ENCODE results near the gene CDKN2AIP. TPM values are rescaled to one million over a fixed set of nuclear protein-coding genes. Genes with fewer than 3 reads are reported as not detected.
A peak's percentile ranks its signal among the peaks of the same experiment; 100 is the strongest.

The CDKN2AIP gene
- total RNA-seq: 29.1 TPM
- polyA plus RNA-seq: 33.2 TPM
- long read RNA-seq, donor 1, partial matches to known transcripts: 0 of 1 reads
- long read RNA-seq, donor 1, other reads (novel, unspliced or antisense): 0 of 1 reads
- long read RNA-seq, donor 2: 0 reads
- long read RNA-seq, donor 3, transcript CDKN2AIP-201 (3 exons, 2,646 nt): major isoform, 8 of 14 reads
- long read RNA-seq, donor 3, transcript CDKN2AIP-203 (3 exons, 2,721 nt): minor isoform, 5 of 14 reads
- long read RNA-seq, donor 3, partial matches to known transcripts: 0 of 14 reads
- long read RNA-seq, donor 3, other reads (novel, unspliced or antisense): 0 of 14 reads
- long read RNA-seq, donor 4, transcript CDKN2AIP-203 (3 exons, 2,721 nt): major isoform, 5 of 7 reads
- long read RNA-seq, donor 4, partial matches to known transcripts: 0 of 7 reads
- long read RNA-seq, donor 4, other reads (novel, unspliced or antisense): 0 of 7 reads
- long read RNA-seq, donor 5, transcript CDKN2AIP-203 (3 exons, 2,721 nt): major isoform, 9 of 17 reads
- long read RNA-seq, donor 5, transcript CDKN2AIP-201 (3 exons, 2,646 nt): minor isoform, 8 of 17 reads
- long read RNA-seq, donor 5, partial matches to known transcripts: 0 of 17 reads
- long read RNA-seq, donor 5, other reads (novel, unspliced or antisense): 0 of 17 reads
- long read RNA-seq, donor 6, transcript CDKN2AIP-201 (3 exons, 2,646 nt): minor isoform, 8 of 20 reads
- long read RNA-seq, donor 6, transcript CDKN2AIP-203 (3 exons, 2,721 nt): major isoform, 10 of 20 reads
- long read RNA-seq, donor 6, partial matches to known transcripts: 0 of 20 reads
- long read RNA-seq, donor 6, other reads (novel, unspliced or antisense): 0 of 20 reads
- long read RNA-seq, donor 7, transcript CDKN2AIP-201 (3 exons, 2,646 nt): minor isoform, 5 of 12 reads
- long read RNA-seq, donor 7, transcript CDKN2AIP-203 (3 exons, 2,721 nt): major isoform, 6 of 12 reads
- long read RNA-seq, donor 7, partial matches to known transcripts: 0 of 12 reads
- long read RNA-seq, donor 7, other reads (novel, unspliced or antisense): 0 of 12 reads
- long read RNA-seq, donor 8, partial matches to known transcripts: 0 of 7 reads
- long read RNA-seq, donor 8, other reads (novel, unspliced or antisense): 0 of 7 reads
- long read RNA-seq, donor 9, transcript CDKN2AIP-201 (3 exons, 2,646 nt): major isoform, 7 of 11 reads
- long read RNA-seq, donor 9, partial matches to known transcripts: 0 of 11 reads
- long read RNA-seq, donor 9, other reads (novel, unspliced or antisense): 0 of 11 reads
- long read RNA-seq, donor 10, transcript CDKN2AIP-201 (3 exons, 2,646 nt): major isoform, 9 of 11 reads
- long read RNA-seq, donor 10, partial matches to known transcripts: 0 of 11 reads
- long read RNA-seq, donor 10, other reads (novel, unspliced or antisense): 0 of 11 reads

DNA sequence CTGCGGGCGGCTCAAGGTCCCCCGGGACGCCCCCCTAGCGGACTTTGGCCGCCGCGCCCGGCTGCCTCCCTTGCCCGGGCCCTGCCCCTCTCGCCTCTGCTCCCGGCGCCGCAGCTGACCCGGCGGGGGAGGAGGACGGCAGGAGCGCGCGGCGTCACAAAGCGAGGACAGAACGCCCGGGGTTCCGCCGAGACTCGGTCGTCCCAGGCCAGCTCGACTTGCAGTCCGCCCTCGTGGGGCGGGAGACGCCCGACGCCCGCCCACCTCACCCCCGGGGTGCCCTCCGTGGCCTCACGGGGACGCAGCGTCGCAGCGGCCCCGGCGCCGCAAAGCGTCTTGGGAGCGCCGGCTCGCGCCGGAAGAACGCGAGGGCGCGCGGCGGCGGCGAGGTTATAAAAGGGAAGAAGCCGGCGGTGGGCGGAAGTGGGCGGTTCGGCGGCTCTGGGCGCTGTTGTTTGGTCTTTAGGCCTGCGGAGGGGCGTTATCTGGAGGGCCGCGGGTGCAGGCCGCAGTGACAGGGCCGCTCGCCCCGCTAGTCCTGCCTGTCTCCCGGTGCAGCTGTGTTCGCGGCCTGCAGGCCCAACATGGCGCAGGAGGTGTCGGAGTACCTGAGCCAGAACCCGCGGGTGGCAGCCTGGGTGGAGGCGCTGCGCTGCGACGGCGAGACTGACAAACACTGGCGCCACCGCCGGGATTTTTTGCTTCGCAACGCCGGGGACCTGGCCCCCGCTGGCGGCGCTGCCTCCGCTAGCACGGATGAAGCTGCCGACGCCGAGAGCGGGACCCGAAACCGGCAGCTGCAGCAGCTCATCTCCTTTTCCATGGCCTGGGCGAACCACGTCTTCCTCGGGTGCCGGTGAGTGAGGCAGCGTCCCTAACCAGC is at the start of gene CDKN2AIP:
TSS of gene CDKN2AIP (plus strand) at position 423 of the 883 bp plus-strand sequence. CDS start at position 585, 162 bp downstream.
- Histone ChIP-seq H3K4me3 (ENCODE audit: low read length in 2 of 2) (peak within 1 kb of the TSS; percentile 77 to 92), H3K4me1 (ENCODE audit: control insufficient read depth in 2 of 2, insufficient read depth in 2 of 2, low read length in 2 of 2) (peaks cover 10 to 20% of the 10 kb centered on the region in 2 donors), H3K9me3 (ENCODE audit: control insufficient read depth in 2 of 2, insufficient read depth in 1 of 2, low read length in 1 of 2) (no peaks in the 10 kb centered on the region), H3K27me3 (ENCODE audit: control insufficient read depth in 2 of 2, insufficient read depth in 1 of 2, low read length in 1 of 2) (no peaks in the 10 kb centered on the region), H3K36me3 (ENCODE audit: control insufficient read depth in 2 of 2, insufficient read depth in 2 of 2, low read length in 1 of 2) (peaks cover 11 to 31% of the 10 kb centered on the region in 2 donors), H3K27ac (ENCODE audit: low read depth in 1 of 2, low read length in 1 of 2) (peak within 1 kb of the TSS; percentile 98 to 99)
- WGBS: under 1% methylated on average over 109 of the region's 109 CpGs
- peak; percentile 76 to 98 (median 94) for DNase-seq (ENCODE audit: low read depth in 6 of 9, low spot score in 9 of 9)

DNA sequence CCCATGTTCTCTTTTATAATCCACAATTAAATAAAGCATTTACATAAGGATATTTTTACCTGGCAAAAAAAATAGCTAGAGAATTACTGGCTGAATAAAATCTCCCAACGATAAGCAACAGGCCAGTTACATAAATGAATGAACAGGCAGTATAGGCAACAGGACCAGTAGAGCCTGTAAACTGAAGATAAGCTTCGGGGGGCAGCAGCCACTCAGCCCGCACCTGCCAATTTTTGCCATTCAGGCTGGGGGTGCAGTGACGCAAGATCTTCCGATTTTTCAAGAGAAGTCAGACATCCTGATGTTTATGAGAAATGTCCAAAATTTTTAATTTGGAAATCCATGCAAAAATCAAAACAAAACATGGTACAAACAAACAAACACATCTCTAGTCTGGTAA is 49.0 kb upstream of the CDKN2AIP start:
- H3K4me3 ChIP-seq (ENCODE audit: low read length in 2 of 2): no peak overlapping the region
- no peak for DNase-seq (ENCODE audit: low read depth in 6 of 9, low spot score in 9 of 9)
- peaks cover 0 to 13% of the 10 kb centered on the region in 2 donors for H3K4me1 ChIP-seq (ENCODE audit: control insufficient read depth in 2 of 2, insufficient read depth in 2 of 2, low read length in 2 of 2)
- no peaks in the 10 kb centered on the region for H3K9me3 ChIP-seq (ENCODE audit: control insufficient read depth in 2 of 2, insufficient read depth in 1 of 2, low read length in 1 of 2)
- H3K27me3 ChIP-seq (ENCODE audit: control insufficient read depth in 2 of 2, insufficient read depth in 1 of 2, low read length in 1 of 2): peaks cover 0 to 30% of the 10 kb centered on the region in 2 donors
- no peak overlapping the region for H3K27ac ChIP-seq (ENCODE audit: low read depth in 1 of 2, low read length in 1 of 2)
- H3K36me3 ChIP-seq (ENCODE audit: control insufficient read depth in 2 of 2, insufficient read depth in 2 of 2, low read length in 1 of 2): no peaks in the 10 kb centered on the region
- 55% methylated on average over 5 of the region's 5 CpGs for WGBS

- Histone ChIP-seq H3K36me3 (ENCODE audit: control insufficient read depth in 2 of 2, insufficient read depth in 2 of 2, low read length in 1 of 2) (no peaks in the 10 kb centered on the region), H3K27ac (ENCODE audit: low read depth in 1 of 2, low read length in 1 of 2) (no peak overlapping the region), H3K9me3 (ENCODE audit: control insufficient read depth in 2 of 2, insufficient read depth in 1 of 2, low read length in 1 of 2) (no peaks in the 10 kb centered on the region), H3K4me1 (ENCODE audit: control insufficient read depth in 2 of 2, insufficient read depth in 2 of 2, low read length in 2 of 2) (peaks cover 0 to 13% of the 10 kb centered on the region in 2 donors), H3K4me3 (ENCODE audit: low read length in 2 of 2) (no peak overlapping the region), H3K27me3 (ENCODE audit: control insufficient read depth in 2 of 2, insufficient read depth in 1 of 2, low read length in 1 of 2) (peaks cover 0 to 35% of the 10 kb centered on the region in 2 donors)
- peak in 1 of 9 donors; percentile 13 for DNase-seq (ENCODE audit: low read depth in 6 of 9, low spot score in 9 of 9)
Observed at GRCh38 chr4:183396227-183396637, 48.2 kb upstream of the CDKN2AIP start.

- no peak overlapping the region for H3K27ac ChIP-seq (ENCODE audit: low read depth in 1 of 2, low read length in 1 of 2)
- DNase-seq (ENCODE audit: low read depth in 6 of 9, low spot score in 9 of 9): no peak
- peaks cover 0 to 7% of the 10 kb centered on the region in 2 donors for H3K4me1 ChIP-seq (ENCODE audit: control insufficient read depth in 2 of 2, insufficient read depth in 2 of 2, low read length in 2 of 2)
- H3K27me3 ChIP-seq (ENCODE audit: control insufficient read depth in 2 of 2, insufficient read depth in 1 of 2, low read length in 1 of 2): peaks cover 0 to 39% of the 10 kb centered on the region in 2 donors
- WGBS: 90% methylated on average over 14 of the region's 14 CpGs
- no peaks in the 10 kb centered on the region for H3K36me3 ChIP-seq (ENCODE audit: control insufficient read depth in 2 of 2, insufficient read depth in 2 of 2, low read length in 1 of 2)
- H3K9me3 ChIP-seq (ENCODE audit: control insufficient read depth in 2 of 2, insufficient read depth in 1 of 2, low read length in 1 of 2): no peaks in the 10 kb centered on the region
- no peak overlapping the region for H3K4me3 ChIP-seq (ENCODE audit: low read length in 2 of 2)
Observed at GRCh38 chr4:183397741-183398297, 46.6 kb upstream of the CDKN2AIP start.

DNA sequence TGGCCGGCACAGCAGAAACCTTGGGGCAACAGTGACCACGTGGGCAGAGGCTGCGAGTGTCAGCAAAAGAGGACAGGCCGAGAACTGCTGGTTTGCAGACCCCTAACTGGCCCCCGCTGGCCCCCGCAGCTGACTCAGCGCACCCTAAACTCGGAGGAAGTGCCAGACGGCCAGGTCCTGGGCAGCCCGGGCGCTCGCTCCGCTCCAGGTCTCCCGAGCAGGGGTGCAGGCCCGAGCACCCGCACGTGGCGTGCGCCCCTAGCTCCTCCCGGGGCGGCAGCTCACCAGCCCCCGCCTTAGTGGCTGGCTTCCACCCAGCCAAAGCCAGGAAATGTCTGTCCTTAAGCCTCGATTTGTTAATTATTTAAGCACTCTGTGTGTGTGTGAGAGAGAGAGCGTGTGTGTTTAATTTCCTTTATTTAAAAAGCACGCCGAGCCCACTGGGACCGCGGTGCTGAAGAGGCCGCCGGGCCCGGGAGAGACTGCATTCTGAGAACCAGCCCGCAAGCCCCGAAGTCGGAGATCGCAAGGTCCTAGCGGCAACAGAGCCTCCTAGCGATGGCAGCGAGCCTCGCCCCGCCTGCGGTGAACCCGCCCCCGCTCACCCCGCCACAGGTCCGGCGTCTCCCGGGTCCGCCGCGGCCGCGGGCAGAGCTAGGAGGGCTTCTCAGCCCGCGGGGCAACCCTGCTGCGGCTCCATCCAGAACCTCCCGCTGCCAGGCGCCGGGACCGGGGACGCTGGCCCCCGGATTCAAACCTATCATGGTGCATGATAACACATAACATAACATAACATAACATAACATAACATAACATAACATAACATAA is 45.9 kb upstream of the CDKN2AIP start:
- no peaks in the 10 kb centered on the region for H3K9me3 ChIP-seq (ENCODE audit: control insufficient read depth in 2 of 2, insufficient read depth in 1 of 2, low read length in 1 of 2)
- H3K36me3 ChIP-seq (ENCODE audit: control insufficient read depth in 2 of 2, insufficient read depth in 2 of 2, low read length in 1 of 2): no peaks in the 10 kb centered on the region
- H3K27me3 ChIP-seq (ENCODE audit: control insufficient read depth in 2 of 2, insufficient read depth in 1 of 2, low read length in 1 of 2): peaks cover 0 to 39% of the 10 kb centered on the region in 2 donors
- DNase-seq (ENCODE audit: low read depth in 6 of 9, low spot score in 9 of 9): peak in 4 of 9 donors; percentile 21 to 65 (median 37)
- H3K4me3 ChIP-seq (ENCODE audit: low read length in 2 of 2): peak overlapping the region; percentile 29 to 43
- no peak overlapping the region for H3K27ac ChIP-seq (ENCODE audit: low read depth in 1 of 2, low read length in 1 of 2)
- peaks cover 0 to 7% of the 10 kb centered on the region in 2 donors for H3K4me1 ChIP-seq (ENCODE audit: control insufficient read depth in 2 of 2, insufficient read depth in 2 of 2, low read length in 2 of 2)
- 1% methylated on average over 61 of the region's 61 CpGs for WGBS

- H3K4me3 ChIP-seq (ENCODE audit: low read length in 2 of 2): no peak overlapping the region
- peaks cover 0 to 7% of the 10 kb centered on the region in 2 donors for H3K4me1 ChIP-seq (ENCODE audit: control insufficient read depth in 2 of 2, insufficient read depth in 2 of 2, low read length in 2 of 2)
- DNase-seq (ENCODE audit: low read depth in 6 of 9, low spot score in 9 of 9): no peak
- H3K27me3 ChIP-seq (ENCODE audit: control insufficient read depth in 2 of 2, insufficient read depth in 1 of 2, low read length in 1 of 2): peaks cover 0 to 39% of the 10 kb centered on the region in 2 donors
- WGBS: 67% methylated on average over 15 of the region's 15 CpGs
- H3K36me3 ChIP-seq (ENCODE audit: control insufficient read depth in 2 of 2, insufficient read depth in 2 of 2, low read length in 1 of 2): no peaks in the 10 kb centered on the region
- H3K27ac ChIP-seq (ENCODE audit: low read depth in 1 of 2, low read length in 1 of 2): no peak overlapping the region
- H3K9me3 ChIP-seq (ENCODE audit: control insufficient read depth in 2 of 2, insufficient read depth in 1 of 2, low read length in 1 of 2): no peaks in the 10 kb centered on the region
Observed at GRCh38 chr4:183399126-183399522, 45.3 kb upstream of the CDKN2AIP start.

- no peak for DNase-seq (ENCODE audit: low read depth in 6 of 9, low spot score in 9 of 9)
- no peak overlapping the region for H3K4me3 ChIP-seq (ENCODE audit: low read length in 2 of 2)
- H3K27me3 ChIP-seq (ENCODE audit: control insufficient read depth in 2 of 2, insufficient read depth in 1 of 2, low read length in 1 of 2): peaks cover 0 to 39% of the 10 kb centered on the region in 2 donors
- peaks cover 0 to 7% of the 10 kb centered on the region in 2 donors for H3K4me1 ChIP-seq (ENCODE audit: control insufficient read depth in 2 of 2, insufficient read depth in 2 of 2, low read length in 2 of 2)
- no peaks in the 10 kb centered on the region for H3K36me3 ChIP-seq (ENCODE audit: control insufficient read depth in 2 of 2, insufficient read depth in 2 of 2, low read length in 1 of 2)
- H3K9me3 ChIP-seq (ENCODE audit: control insufficient read depth in 2 of 2, insufficient read depth in 1 of 2, low read length in 1 of 2): peaks cover 0 to 3% of the 10 kb centered on the region in 2 donors
- H3K27ac ChIP-seq (ENCODE audit: low read depth in 1 of 2, low read length in 1 of 2): no peak overlapping the region
- WGBS: 53% methylated on average over 12 of the region's 12 CpGs
Observed at GRCh38 chr4:183399616-183400015, 44.8 kb upstream of the CDKN2AIP start.
